ENCODE data around the gene NFKBIL1. TPM values are rescaled to one million over a fixed set of nuclear protein-coding genes. Genes with fewer than 3 reads are reported as not detected.

The NFKBIL1 gene
- total and polyA plus RNA-seq, 10 of the 15 experiments (the other 5 are each of a cell fraction or from before 2014, with no cell fraction given), result 0.19 to 15.1 (median 7.0) TPM

DNA sequence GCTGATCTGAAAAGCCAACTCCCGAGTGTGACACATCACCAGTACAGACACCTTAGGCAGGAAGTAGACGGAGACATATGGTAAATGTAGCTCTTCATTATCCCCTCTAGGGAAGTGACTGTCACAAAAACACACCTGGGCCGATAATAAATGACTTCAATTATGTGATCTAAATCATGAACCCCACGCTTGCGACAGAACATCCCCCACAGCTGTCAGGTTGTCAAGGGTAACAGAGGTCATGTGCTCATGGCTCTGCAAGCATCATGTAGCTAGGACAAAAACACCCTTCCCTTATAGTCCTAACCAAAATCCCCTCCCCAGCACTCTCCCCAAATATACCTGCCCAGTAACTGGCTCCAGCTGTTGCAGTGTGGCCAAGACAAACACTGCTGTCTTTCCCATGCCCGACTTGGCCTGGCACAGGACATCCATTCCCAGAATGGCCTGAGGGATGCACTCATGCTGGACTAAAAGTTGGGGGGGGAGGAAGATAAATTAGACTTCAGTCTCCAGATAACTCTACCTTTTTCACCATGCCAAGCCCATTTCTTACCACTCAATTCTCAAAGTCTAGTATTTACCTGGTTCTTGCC, 8.5 kb upstream of the NFKBIL1 start:
- ChIA-PET SMC1A (ENCODE audit: uncharacterized antibody, unreplicated experiment) (interaction anchor here (1.2 to 34.7 kb wide), 5 partner anchors 9 to 83 kb away, joined by 3 to 1989 read pairs (median 4); partner anchors contain the start of genes LST1, LTA, LTB and MICB), RAD21 (ENCODE audit: unreplicated experiment) (interaction anchor here (1.5 to 16.9 kb wide), 3 partner anchors 12 to 57 kb away, joined by 5 to 668 read pairs (median 72); partner anchors contain the start of genes MICB and NCR3), POLR2A (interaction anchor here (0.9 to 4.8 kb wide), 4 partner anchors 11 to 77 kb away, joined by 3 to 56 read pairs (median 4); partner anchors contain the start of gene MICB), CTCF (interaction anchor here (6.6 to 34.8 kb wide), 2 partner anchors 44 to 49 kb away, joined by 100 to 2098 read pairs; partner anchors contain the start of genes LST1, LTB, MICB and NCR3)
- in situ Hi-C loops (cut with MboI), result no loop called here
- H3K9ac ChIP-seq (ENCODE audit: control insufficient read depth, insufficient read depth, low read length), result peak overlapping the region; percentile 99
- H3K36me3 ChIP-seq (ENCODE audit: control insufficient read depth in 2 of 2, insufficient read depth in 2 of 2, low read length in 1 of 2), result peaks cover 32 to 49% of the 10 kb centered on the region in 2 experiments
- H2AFZ ChIP-seq (ENCODE audit: control insufficient read depth, low read depth, low read length), result no peak overlapping the region
- ATAC-seq, result no peak
- 76% methylated on average over 6 of the region's 6 CpGs for WGBS (ENCODE audit: insufficient coverage, insufficient replicate concordance, low lambda C conversion rate, missing lambda C conversion rate)
- BruUV-seq (replicated peaks), result no TSS peak
- DNase-seq (ENCODE audit: low read depth, low spot score), result no peak
- FAIRE-seq, result no peak
- H3K27ac ChIP-seq (ENCODE audit: control insufficient read depth, insufficient read depth), result no peak overlapping the region
- H3K4me3 ChIP-seq, result peak overlapping the region; percentile 94; the same call in 1 of the 2 replicates
- no peaks in the 10 kb centered on the region for H3K9me3 ChIP-seq (replicated peaks; ENCODE audit: control insufficient read depth, insufficient read depth, low read length)
- H4K20me1 ChIP-seq (ENCODE audit: control insufficient read depth, insufficient read depth), result peaks cover 12% of the 10 kb centered on the region
- intact Hi-C loops (cut with micrococcal nuclease; ENCODE audit: unreplicated experiment), result no loop called here
- peak overlapping the region; percentile 85 for H3K4me2 ChIP-seq (ENCODE audit: control insufficient read depth, insufficient read depth)
- peaks cover 87% of the 10 kb centered on the region for H3K79me2 ChIP-seq (ENCODE audit: control insufficient read depth, insufficient read depth, low read length)
- no peaks in the 10 kb centered on the region for H3K27me3 ChIP-seq (replicated peaks in 1 of 2; ENCODE audit: control insufficient read depth in 2 of 2, insufficient read depth in 2 of 2, low read length in 1 of 2)
- no peaks in the 10 kb centered on the region for H3K4me1 ChIP-seq (ENCODE audit: control insufficient read depth, insufficient read depth, low read length)
- TF ChIP-seq SREBF2 (IDR thresholded peaks at IDR 0.05; ENCODE audit: low read length) (no peak), NR2F1 (conservative IDR thresholded peaks at IDR 0.05) (no peak), NR2C1 (IDR thresholded peaks at IDR 0.05) (no peak), NR2C2 (IDR thresholded peaks at IDR 0.05; ENCODE audit: borderline replicate concordance, control insufficient read depth, insufficient read length, low read depth) (no peak), POLR2AphosphoS5 (IDR thresholded peaks at IDR 0.05; ENCODE audit: low read length) (peak; percentile 42; the same call in 1 of the 2 replicates), POLR2A (IDR thresholded peaks at IDR 0.05; ENCODE audit: low read depth, low read length) (no peak; the same call in 1 of the 2 replicates), TAF1 (IDR thresholded peaks at IDR 0.05; ENCODE audit: borderline replicate concordance, low read depth, low read length) (no peak), JUNB (IDR thresholded peaks at IDR 0.05) (no peak)
- TF ChIP-seq, protein P1, sequence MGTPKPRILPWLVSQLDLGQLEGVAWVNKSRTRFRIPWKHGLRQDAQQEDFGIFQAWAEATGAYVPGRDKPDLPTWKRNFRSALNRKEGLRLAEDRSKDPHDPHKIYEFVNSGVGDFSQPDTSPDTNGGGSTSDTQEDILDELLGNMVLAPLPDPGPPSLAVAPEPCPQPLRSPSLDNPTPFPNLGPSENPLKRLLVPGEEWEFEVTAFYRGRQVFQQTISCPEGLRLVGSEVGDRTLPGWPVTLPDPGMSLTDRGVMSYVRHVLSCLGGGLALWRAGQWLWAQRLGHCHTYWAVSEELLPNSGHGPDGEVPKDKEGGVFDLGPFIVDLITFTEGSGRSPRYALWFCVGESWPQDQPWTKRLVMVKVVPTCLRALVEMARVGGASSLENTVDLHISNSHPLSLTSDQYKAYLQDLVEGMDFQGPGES (IDR thresholded peaks at IDR 0.05), result no peak
- TF ChIP-seq, protein P2, sequence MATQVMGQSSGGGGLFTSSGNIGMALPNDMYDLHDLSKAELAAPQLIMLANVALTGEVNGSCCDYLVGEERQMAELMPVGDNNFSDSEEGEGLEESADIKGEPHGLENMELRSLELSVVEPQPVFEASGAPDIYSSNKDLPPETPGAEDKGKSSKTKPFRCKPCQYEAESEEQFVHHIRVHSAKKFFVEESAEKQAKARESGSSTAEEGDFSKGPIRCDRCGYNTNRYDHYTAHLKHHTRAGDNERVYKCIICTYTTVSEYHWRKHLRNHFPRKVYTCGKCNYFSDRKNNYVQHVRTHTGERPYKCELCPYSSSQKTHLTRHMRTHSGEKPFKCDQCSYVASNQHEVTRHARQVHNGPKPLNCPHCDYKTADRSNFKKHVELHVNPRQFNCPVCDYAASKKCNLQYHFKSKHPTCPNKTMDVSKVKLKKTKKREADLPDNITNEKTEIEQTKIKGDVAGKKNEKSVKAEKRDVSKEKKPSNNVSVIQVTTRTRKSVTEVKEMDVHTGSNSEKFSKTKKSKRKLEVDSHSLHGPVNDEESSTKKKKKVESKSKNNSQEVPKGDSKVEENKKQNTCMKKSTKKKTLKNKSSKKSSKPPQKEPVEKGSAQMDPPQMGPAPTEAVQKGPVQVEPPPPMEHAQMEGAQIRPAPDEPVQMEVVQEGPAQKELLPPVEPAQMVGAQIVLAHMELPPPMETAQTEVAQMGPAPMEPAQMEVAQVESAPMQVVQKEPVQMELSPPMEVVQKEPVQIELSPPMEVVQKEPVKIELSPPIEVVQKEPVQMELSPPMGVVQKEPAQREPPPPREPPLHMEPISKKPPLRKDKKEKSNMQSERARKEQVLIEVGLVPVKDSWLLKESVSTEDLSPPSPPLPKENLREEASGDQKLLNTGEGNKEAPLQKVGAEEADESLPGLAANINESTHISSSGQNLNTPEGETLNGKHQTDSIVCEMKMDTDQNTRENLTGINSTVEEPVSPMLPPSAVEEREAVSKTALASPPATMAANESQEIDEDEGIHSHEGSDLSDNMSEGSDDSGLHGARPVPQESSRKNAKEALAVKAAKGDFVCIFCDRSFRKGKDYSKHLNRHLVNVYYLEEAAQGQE (IDR thresholded peaks at IDR 0.05; ENCODE audit: low read depth, low read length), result no peak
- TF ChIP-seq, protein P3, sequence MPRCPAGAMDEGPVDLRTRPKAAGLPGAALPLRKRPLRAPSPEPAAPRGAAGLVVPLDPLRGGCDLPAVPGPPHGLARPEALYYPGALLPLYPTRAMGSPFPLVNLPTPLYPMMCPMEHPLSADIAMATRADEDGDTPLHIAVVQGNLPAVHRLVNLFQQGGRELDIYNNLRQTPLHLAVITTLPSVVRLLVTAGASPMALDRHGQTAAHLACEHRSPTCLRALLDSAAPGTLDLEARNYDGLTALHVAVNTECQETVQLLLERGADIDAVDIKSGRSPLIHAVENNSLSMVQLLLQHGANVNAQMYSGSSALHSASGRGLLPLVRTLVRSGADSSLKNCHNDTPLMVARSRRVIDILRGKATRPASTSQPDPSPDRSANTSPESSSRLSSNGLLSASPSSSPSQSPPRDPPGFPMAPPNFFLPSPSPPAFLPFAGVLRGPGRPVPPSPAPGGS (IDR thresholded peaks at IDR 0.05; ENCODE audit: borderline replicate concordance, insufficient read depth, low read depth, low read length, poor library complexity, severe bottlenecking), result no peak
- TF ChIP-seq, protein P4, sequence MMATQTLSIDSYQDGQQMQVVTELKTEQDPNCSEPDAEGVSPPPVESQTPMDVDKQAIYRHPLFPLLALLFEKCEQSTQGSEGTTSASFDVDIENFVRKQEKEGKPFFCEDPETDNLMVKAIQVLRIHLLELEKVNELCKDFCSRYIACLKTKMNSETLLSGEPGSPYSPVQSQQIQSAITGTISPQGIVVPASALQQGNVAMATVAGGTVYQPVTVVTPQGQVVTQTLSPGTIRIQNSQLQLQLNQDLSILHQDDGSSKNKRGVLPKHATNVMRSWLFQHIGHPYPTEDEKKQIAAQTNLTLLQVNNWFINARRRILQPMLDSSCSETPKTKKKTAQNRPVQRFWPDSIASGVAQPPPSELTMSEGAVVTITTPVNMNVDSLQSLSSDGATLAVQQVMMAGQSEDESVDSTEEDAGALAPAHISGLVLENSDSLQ (IDR thresholded peaks at IDR 0.05), result peak; percentile 25; the same call in 1 of the 2 replicates
- TF ChIP-seq, protein P5, sequence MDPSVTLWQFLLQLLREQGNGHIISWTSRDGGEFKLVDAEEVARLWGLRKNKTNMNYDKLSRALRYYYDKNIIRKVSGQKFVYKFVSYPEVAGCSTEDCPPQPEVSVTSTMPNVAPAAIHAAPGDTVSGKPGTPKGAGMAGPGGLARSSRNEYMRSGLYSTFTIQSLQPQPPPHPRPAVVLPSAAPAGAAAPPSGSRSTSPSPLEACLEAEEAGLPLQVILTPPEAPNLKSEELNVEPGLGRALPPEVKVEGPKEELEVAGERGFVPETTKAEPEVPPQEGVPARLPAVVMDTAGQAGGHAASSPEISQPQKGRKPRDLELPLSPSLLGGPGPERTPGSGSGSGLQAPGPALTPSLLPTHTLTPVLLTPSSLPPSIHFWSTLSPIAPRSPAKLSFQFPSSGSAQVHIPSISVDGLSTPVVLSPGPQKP (IDR thresholded peaks at IDR 0.05; ENCODE audit: low read depth, low read length), result no peak
